HG03045 (cell line): ENCODE results near the gene ACTN1.

Experiments used
- ATAC-seq: cut with Tn5 transposase; IDR thresholded peaks from one replicate; pipeline ENCODE4 v1.9.1; 2021; ENCODE audit warnings: mild to moderate bottlenecking, moderate library complexity; ENCODE audit not compliant: unreplicated experiment

The ACTN1 gene

GRCh38 chr14:68937471-68938270, 41.4 kb downstream of the ACTN1 start:
- ATAC-seq = no peak

GRCh38 chr14:68936980-68937379, 42.1 kb downstream of the ACTN1 start:
- ATAC-seq = no peak

GRCh38 chr14:68936476-68936875, 42.6 kb downstream of the ACTN1 start:
- no peak for ATAC-seq

GRCh38 chr14:68935761-68936214, 43.3 kb downstream of the ACTN1 start:
- no peak for ATAC-seq

- no peak for ATAC-seq
Measured at GRCh38 chr14:68934066-68934465, 45.0 kb downstream of the ACTN1 start.

- ATAC-seq = no peak
Measured at GRCh38 chr14:68932686-68933085, 46.4 kb downstream of the ACTN1 start.

GRCh38 chr14:68932231-68932630, 46.9 kb downstream of the ACTN1 start:
- no peak for ATAC-seq

GRCh38 chr14:68931474-68932051, 47.5 kb downstream of the ACTN1 start:
- ATAC-seq = no peak

- ATAC-seq = no peak
Measured at GRCh38 chr14:68931063-68931462, 48.0 kb downstream of the ACTN1 start.

- no peak for ATAC-seq
Measured at GRCh38 chr14:68929623-68930307, 49.3 kb downstream of the ACTN1 start.

GRCh38 chr14:68928770-68929550, 50.1 kb downstream of the ACTN1 start:
- ATAC-seq = no peak

GRCh38 chr14:68927956-68928675, 51.0 kb downstream of the ACTN1 start:
- no peak for ATAC-seq

GRCh38 chr14:68927089-68927488, 52.0 kb downstream of the ACTN1 start:
- ATAC-seq = no peak

- no peak for ATAC-seq
Measured at GRCh38 chr14:68926236-68926635, 52.9 kb downstream of the ACTN1 start.

- ATAC-seq = no peak
Measured at GRCh38 chr14:68925373-68925772, 53.7 kb downstream of the ACTN1 start.

- no peak for ATAC-seq
Measured at GRCh38 chr14:68924186-68925158, 54.6 kb downstream of the ACTN1 start.

- no peak for ATAC-seq
Measured at GRCh38 chr14:68922886-68923285, 56.2 kb downstream of the ACTN1 start.

- ATAC-seq = no peak
Measured at GRCh38 chr14:68922201-68922621, 56.9 kb downstream of the ACTN1 start.

GRCh38 chr14:68921666-68922065, 57.4 kb downstream of the ACTN1 start:
- no peak for ATAC-seq
